ENCODE measurements around the gene EPB41. TPM values are rescaled to one million over a fixed set of nuclear protein-coding genes. Genes with fewer than 3 reads are reported as not detected.

Gene EPB41
- total and polyA plus RNA-seq, 9 of the 15 experiments (the other 6 are each of a cell fraction or from before 2014, with no cell fraction given), result 3.7 to 213 (median 141) TPM

DNA sequence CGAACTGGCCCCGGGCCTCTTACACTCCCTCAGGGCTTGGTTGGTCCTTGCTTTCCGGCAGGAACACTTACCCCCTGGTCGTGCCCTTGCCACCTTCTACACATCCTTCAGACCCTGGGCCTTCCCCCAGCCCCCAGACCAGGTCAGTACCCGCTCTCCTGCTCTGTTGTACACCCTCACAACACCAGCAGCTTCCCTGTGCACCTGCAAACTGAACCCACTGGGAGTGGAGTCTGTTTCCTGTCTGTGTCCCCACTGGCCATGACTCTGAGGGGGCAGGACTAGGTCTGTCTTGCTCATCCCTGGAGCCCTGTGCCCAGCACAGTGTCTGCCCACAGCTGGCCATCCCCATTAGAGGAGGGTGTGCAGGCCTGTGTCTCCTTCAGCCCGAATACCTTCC lies 211.4 kb downstream of the EPB41 start:
- peaks cover 6 to 41% of the 10 kb centered on the region in 2 experiments; a peak in 4 of 5 replicates for H3K4me1 ChIP-seq (replicated peaks in 1 of 2; ENCODE audit: control insufficient read depth in 2 of 2, insufficient read depth in 2 of 2, low read length in 2 of 2)
- no peak overlapping the region for H3K4me2 ChIP-seq (ENCODE audit: insufficient read depth, low read length)
- 0 out of 2 replicates have a peak overlapping the region, but pooled peaks have one; percentile 11 for H2AFZ ChIP-seq (ENCODE audit: low read depth, low read length)
- H3K9me1 ChIP-seq (ENCODE audit: control insufficient read depth, insufficient read depth, low read length), result no peaks in the 10 kb centered on the region
- peak overlapping the region in 1 of 2 experiments; percentile 88; a peak in 1 of 4 replicates for H3K9ac ChIP-seq (ENCODE audit: insufficient read depth in 1 of 2, low read depth in 2 of 2, low read length in 2 of 2)
- H3K79me2 ChIP-seq (ENCODE audit: control insufficient read depth, insufficient read depth, low read length), result no peaks in the 10 kb centered on the region
- ATAC-seq (no peak), FAIRE-seq (no peak), DNase-seq (ENCODE audit: extremely low read depth in 1 of 4, low spot score in 3 of 4) (no peak)
- WGBS (ENCODE audit: insufficient coverage, low coverage, missing lambda C conversion rate), result 70% methylated on average over 6 of the region's 6 CpGs
- H3K27me3 ChIP-seq (ENCODE audit: control insufficient read depth in 2 of 2, insufficient read depth in 2 of 2, low read length in 2 of 2), result no peaks in the 10 kb centered on the region
- in situ Hi-C loops (cut with MboI), result no loop called here
- intact Hi-C loops (cut with micrococcal nuclease), result no loop called here
- H3K27ac ChIP-seq (ENCODE audit: extremely low read depth, low read depth, low read length), result no peak overlapping the region
- no peaks in the 10 kb centered on the region for H3K9me3 ChIP-seq (replicated peaks; ENCODE audit: control insufficient read depth, insufficient read depth, low read depth, low read length)
- H3K36me3 ChIP-seq (ENCODE audit: control insufficient read depth, insufficient read depth, low read length), result no peaks in the 10 kb centered on the region
- ChIA-PET POLR2A (interaction anchor here (1.2 to 1.9 kb wide), 4 partner anchors 9 to 77 kb away, joined by 4 to 6 read pairs (median 4); partner anchors contain the start of gene SRSF4), CTCF (ENCODE audit: low intra/inter-chr PET ratio) (no interaction called here)
- no TSS peak for BruUV-seq (replicated peaks)
- no peak overlapping the region for H3K4me3 ChIP-seq
- H4K20me1 ChIP-seq (replicated peaks; ENCODE audit: control insufficient read depth, insufficient read depth, low read length), result no peaks in the 10 kb centered on the region
- TF ChIP-seq, protein P1, sequence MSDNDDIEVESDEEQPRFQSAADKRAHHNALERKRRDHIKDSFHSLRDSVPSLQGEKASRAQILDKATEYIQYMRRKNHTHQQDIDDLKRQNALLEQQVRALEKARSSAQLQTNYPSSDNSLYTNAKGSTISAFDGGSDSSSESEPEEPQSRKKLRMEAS (CRISPR knock-in tag; IDR thresholded peaks at IDR 0.05), result no peak
- TF ChIP-seq ZNF174 (CRISPR knock-in tag; IDR thresholded peaks at IDR 0.05) (no peak), NFE2L1 (tag; IDR thresholded peaks at IDR 0.05; ENCODE audit: borderline replicate concordance, low read depth) (no peak), E2F5 (CRISPR knock-in tag; IDR thresholded peaks at IDR 0.05) (no peak), GTF2A2 (tag; IDR thresholded peaks at IDR 0.05) (no peak), NR2C1 (IDR thresholded peaks at IDR 0.05) (no peak), NR2C1 (tag; IDR thresholded peaks at IDR 0.05) (no peak), ELF1 (tag; IDR thresholded peaks at IDR 0.05) (no peak), HBP1 (CRISPR knock-in tag; IDR thresholded peaks at IDR 0.05) (no peak), MEF2D (tag; conservative IDR thresholded peaks at IDR 0.05; ENCODE audit: low read depth) (no peak), CHAMP1 (IDR thresholded peaks at IDR 0.05) (no peak), MAFG (tag; conservative IDR thresholded peaks at IDR 0.05) (no peak), ATF7 (IDR thresholded peaks at IDR 0.05) (no peak), ZKSCAN1 (IDR thresholded peaks at IDR 0.05; ENCODE audit: low read depth, low read length) (no peak), ZNF224 (CRISPR knock-in tag; IDR thresholded peaks at IDR 0.05) (no peak), TEAD1 (CRISPR knock-in tag; IDR thresholded peaks at IDR 0.05) (no peak)
- TF ChIP-seq, protein P2, sequence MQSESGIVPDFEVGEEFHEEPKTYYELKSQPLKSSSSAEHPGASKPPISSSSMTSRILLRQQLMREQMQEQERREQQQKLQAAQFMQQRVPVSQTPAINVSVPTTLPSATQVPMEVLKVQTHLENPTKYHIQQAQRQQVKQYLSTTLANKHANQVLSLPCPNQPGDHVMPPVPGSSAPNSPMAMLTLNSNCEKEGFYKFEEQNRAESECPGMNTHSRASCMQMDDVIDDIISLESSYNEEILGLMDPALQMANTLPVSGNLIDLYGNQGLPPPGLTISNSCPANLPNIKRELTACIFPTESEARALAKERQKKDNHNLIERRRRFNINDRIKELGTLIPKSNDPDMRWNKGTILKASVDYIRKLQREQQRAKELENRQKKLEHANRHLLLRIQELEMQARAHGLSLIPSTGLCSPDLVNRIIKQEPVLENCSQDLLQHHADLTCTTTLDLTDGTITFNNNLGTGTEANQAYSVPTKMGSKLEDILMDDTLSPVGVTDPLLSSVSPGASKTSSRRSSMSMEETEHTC (IDR thresholded peaks at IDR 0.05), result no peak
